Measurements from ENCODE around the gene TYMP.
"Not testable (repeated sequence)": the region's sequence is repeated elsewhere in the genome, so short reads cannot be mapped to it uniquely, and the experiment has no call there.

The TYMP gene

DNA sequence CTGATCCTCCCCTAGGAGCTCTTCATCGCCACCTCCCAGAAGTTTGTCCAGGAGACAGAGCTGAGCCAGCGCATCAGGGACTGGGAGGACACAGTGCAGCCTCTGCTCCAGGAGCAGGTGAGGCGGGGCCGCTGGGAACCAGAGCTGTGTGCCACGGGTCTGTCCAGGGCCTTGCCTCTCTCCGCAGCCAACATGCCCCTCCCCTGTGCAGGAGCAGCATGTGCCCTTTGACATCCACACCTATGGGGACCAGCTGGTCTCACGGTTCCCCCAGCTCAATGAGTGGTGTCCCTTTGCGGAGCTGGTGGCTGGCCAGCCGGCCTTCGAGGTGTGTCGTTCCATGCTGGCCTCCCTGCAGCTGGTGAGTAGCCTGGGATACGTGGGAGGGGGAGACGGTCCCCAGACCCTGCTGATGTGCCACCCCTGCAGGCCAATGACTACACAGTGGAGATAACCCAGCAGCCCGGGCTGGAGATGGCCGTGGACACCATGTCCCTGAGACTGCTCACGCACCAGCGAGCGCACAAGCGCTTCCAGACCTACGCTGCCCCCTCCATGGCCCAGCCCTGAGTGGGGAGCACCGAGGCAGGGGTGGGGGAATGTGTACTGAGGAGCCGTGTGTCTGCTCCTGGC is 6.9 kb downstream of the TYMP start:
- peaks cover 31% of the 10 kb centered on the region for H3K36me3 ChIP-seq (ENCODE audit: control insufficient read depth, insufficient read depth, low read length)
- H3K27ac ChIP-seq (ENCODE audit: low read length): no peak overlapping the region
- H3K4me3 ChIP-seq (ENCODE audit: low read length): no peak overlapping the region
- no CpG with 5 or more reads among the region's 22 CpGs for WGBS (ENCODE audit: insufficient coverage, insufficient read length)
- no peak for DNase-seq (ENCODE audit: low read depth, low spot score)
- no peaks in the 10 kb centered on the region for H3K27me3 ChIP-seq (ENCODE audit: control insufficient read depth, insufficient read depth, low read length)
- H3K4me1 ChIP-seq (ENCODE audit: control insufficient read depth, insufficient read depth, low read length): peaks cover 9% of the 10 kb centered on the region
- no peaks in the 10 kb centered on the region for H3K9me3 ChIP-seq (ENCODE audit: control insufficient read depth, insufficient read depth, low read length)

DNA sequence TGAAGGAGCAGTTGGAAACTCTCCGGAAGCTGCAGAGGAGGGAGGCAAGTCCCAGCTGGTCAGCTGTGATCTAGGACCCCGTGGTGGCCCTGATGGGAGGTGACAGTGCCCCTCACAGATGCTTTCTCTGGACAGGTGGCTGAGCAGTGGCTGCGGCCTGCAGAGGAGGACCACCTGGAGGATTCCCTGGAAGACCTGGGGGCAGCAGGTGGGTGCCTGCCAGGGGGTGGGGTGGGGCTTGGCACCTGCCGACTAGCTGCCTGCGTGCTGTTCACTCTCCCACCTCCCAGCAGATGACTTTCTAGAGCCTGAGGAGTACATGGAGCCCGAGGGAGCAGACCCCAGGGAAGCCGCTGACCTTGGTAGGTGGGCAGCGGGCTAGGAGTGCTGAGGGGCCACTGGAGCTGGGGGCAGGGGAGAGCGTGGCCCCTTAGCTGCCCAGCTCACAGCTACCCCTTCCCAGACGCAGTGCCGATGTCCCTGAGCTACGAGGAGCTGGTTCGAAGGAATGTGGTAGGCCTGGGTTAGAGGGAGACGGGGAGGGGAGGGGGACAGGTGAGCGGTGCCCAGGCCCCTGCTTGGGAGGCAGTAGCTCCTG is 7.5 kb downstream of the TYMP start:
- Histone ChIP-seq H3K36me3 (ENCODE audit: control insufficient read depth, insufficient read depth, low read length) (peaks cover 31% of the 10 kb centered on the region), H3K4me3 (ENCODE audit: low read length) (no peak overlapping the region), H3K27me3 (ENCODE audit: control insufficient read depth, insufficient read depth, low read length) (no peaks in the 10 kb centered on the region), H3K4me1 (ENCODE audit: control insufficient read depth, insufficient read depth, low read length) (peaks cover 9% of the 10 kb centered on the region), H3K9me3 (ENCODE audit: control insufficient read depth, insufficient read depth, low read length) (no peaks in the 10 kb centered on the region), H3K27ac (ENCODE audit: low read length) (no peak overlapping the region)
- DNase-seq (ENCODE audit: low read depth, low spot score): no peak
- no CpG with 5 or more reads among the region's 15 CpGs for WGBS (ENCODE audit: insufficient coverage, insufficient read length)

DNA sequence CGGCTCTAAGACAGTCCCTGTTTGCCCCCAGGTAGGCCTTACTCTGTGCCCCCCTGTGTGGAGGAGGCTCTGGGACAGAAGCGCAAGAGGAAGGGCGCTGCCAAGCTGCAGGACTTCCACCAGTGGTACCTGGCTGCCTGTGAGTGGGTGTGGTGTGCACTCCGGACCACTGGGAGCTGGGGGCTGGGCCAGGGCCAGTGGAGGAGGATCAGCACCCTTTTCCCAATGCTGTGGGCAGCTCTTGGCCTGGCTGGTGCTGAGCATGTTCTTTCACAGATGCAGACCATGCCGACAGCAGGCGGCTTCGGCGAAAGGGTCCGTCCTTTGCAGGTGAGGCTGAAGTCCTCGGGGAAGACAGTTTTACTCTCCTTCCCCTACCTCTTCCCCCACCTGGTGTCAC is 8.1 kb downstream of the TYMP start:
- Histone ChIP-seq H3K27me3 (ENCODE audit: control insufficient read depth, insufficient read depth, low read length) (no peaks in the 10 kb centered on the region), H3K9me3 (ENCODE audit: control insufficient read depth, insufficient read depth, low read length) (no peaks in the 10 kb centered on the region), H3K27ac (ENCODE audit: low read length) (no peak overlapping the region), H3K4me3 (ENCODE audit: low read length) (no peak overlapping the region), H3K4me1 (ENCODE audit: control insufficient read depth, insufficient read depth, low read length) (peaks cover 5% of the 10 kb centered on the region), H3K36me3 (ENCODE audit: control insufficient read depth, insufficient read depth, low read length) (peaks cover 33% of the 10 kb centered on the region)
- no CpG with 5 or more reads among the region's 10 CpGs for WGBS (ENCODE audit: insufficient coverage, insufficient read length)
- no peak for DNase-seq (ENCODE audit: low read depth, low spot score)

DNA sequence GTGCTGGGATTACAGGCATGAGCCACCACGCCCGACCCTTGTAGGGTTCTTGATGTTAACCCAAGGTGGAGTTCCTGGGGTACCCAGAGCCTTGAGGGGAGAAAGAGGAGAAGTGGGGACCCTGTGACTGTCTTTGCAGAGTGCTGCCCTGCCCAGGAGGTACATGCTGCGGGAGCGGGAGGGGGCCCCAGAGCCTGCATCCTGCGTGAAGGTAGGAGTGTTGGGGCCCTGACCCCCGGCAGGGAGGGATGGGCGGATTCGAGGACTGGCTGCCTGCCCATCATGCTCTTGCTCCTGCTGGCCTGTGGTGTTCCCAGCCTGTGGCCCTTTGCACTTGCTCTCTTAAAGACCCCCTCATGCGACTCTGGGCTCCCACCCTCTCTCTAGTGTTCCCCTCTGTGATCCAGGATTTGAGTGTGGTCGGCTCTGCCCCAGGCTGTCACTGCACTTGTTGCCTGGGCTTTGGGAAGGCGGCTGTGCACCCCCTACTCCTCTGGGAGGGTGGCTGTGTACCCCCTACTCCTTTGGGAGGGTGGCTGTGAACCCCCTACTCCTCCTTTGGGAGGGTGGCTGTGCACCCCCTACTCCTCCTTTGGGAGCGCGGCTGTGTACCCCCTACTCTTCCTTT is 8.9 kb downstream of the TYMP start:
- H3K36me3 ChIP-seq (ENCODE audit: control insufficient read depth, insufficient read depth, low read length): peaks cover 34% of the 10 kb centered on the region
- no peaks in the 10 kb centered on the region for H3K27me3 ChIP-seq (ENCODE audit: control insufficient read depth, insufficient read depth, low read length)
- no peak overlapping the region for H3K4me3 ChIP-seq (ENCODE audit: low read length)
- H3K27ac ChIP-seq (ENCODE audit: low read length): no peak overlapping the region
- DNase-seq (ENCODE audit: low read depth, low spot score): no peak
- WGBS (ENCODE audit: insufficient coverage, insufficient read length): no CpG with 5 or more reads among the region's 13 CpGs
- H3K4me1 ChIP-seq (ENCODE audit: control insufficient read depth, insufficient read depth, low read length): peaks cover 1% of the 10 kb centered on the region; the same call in 1 of the 2 replicates
- no peaks in the 10 kb centered on the region for H3K9me3 ChIP-seq (ENCODE audit: control insufficient read depth, insufficient read depth, low read length)

DNA sequence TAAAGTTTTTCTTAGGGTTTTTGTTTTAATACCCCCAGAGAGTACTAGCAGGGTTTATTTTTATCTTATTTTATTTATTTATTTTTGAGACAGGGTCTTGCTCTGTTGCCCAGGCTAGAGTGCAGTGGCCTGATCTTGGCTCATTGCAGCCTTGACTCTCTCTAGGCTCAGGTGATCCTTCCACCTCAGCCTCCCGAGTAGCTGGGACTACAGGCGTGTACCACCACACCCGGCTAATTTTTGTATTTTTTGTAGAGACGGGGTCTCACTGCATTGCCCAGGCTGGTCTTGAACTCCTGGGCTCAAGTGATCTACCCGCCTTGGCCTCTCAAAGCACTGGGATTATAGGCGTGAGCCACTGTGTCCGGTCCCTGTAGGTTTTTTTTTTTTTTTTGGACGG is 9.6 kb downstream of the TYMP start:
- DNase-seq (ENCODE audit: low read depth, low spot score); H3K9me3 ChIP-seq (ENCODE audit: control insufficient read depth, insufficient read depth, low read length); H3K4me3 ChIP-seq (ENCODE audit: low read length); H3K27ac ChIP-seq (ENCODE audit: low read length); H3K4me1 ChIP-seq (ENCODE audit: control insufficient read depth, insufficient read depth, low read length); H3K27me3 ChIP-seq (ENCODE audit: control insufficient read depth, insufficient read depth, low read length): not testable (repeated sequence)
- H3K36me3 ChIP-seq (ENCODE audit: control insufficient read depth, insufficient read depth, low read length): peaks cover 34% of the 10 kb centered on the region
- WGBS (ENCODE audit: insufficient coverage, insufficient read length): no CpG with 5 or more reads among the region's 8 CpGs

DNA sequence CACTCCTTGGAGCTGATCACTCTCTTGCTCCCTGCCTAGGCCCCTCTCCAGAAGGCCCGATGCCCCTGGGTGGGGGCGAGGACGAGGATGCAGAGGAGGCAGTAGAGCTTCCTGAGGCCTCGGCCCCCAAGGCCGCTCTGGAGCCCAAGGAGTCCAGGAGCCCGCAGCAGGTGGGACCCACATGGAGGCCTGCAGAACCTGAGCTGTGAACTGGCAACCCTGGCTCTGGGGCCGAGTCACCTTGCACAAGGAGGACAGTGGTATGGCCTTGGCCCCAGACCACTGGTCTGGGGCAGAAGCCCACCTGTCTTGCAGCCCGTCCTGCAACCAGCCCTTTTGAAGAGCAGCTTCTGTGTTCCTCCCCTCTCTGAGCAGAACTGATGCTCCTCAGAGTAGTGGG is 10.7 kb downstream of the TYMP start:
- H3K9me3 ChIP-seq (ENCODE audit: control insufficient read depth, insufficient read depth, low read length): no peaks in the 10 kb centered on the region

DNA sequence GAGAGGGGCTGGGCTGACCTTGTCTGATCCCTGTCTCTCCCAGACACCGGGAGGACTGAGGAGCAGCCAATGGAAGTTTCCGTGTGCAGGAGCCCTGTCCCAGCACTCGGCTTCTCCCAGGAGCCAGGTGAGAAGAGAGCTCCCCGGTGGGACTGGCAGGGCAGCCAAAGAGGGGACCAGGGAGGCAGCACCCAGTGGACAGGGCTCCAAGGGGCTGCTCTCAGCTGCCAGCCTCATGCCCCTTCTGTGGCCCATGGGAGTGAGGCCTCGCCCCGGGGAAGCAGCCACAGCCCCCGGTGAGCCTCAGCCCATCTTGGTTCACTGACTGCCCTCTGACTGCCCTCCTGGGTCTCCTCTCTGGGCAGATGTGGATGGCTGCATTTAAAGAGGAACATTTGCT is 11.2 kb downstream of the TYMP start:
- H3K36me3 ChIP-seq (ENCODE audit: control insufficient read depth, insufficient read depth, low read length): peaks cover 34% of the 10 kb centered on the region
- H3K9me3 ChIP-seq (ENCODE audit: control insufficient read depth, insufficient read depth, low read length): no peaks in the 10 kb centered on the region
- no peak for DNase-seq (ENCODE audit: low read depth, low spot score)
- no peaks in the 10 kb centered on the region for H3K27me3 ChIP-seq (ENCODE audit: control insufficient read depth, insufficient read depth, low read length)
- no peak overlapping the region for H3K4me3 ChIP-seq (ENCODE audit: low read length)
- no peak overlapping the region for H3K27ac ChIP-seq (ENCODE audit: low read length)
- no peaks in the 10 kb centered on the region for H3K4me1 ChIP-seq (ENCODE audit: control insufficient read depth, insufficient read depth, low read length)
- WGBS (ENCODE audit: insufficient coverage, insufficient read length): no CpG with 5 or more reads among the region's 7 CpGs

More for the DNA sequence above, 10.7 kb downstream of the TYMP start:
- H3K36me3 ChIP-seq (ENCODE audit: control insufficient read depth, insufficient read depth, low read length): peaks cover 34% of the 10 kb centered on the region
- no peak overlapping the region for H3K27ac ChIP-seq (ENCODE audit: low read length)
- no peak overlapping the region for H3K4me3 ChIP-seq (ENCODE audit: low read length)
- H3K27me3 ChIP-seq (ENCODE audit: control insufficient read depth, insufficient read depth, low read length): no peaks in the 10 kb centered on the region
- no CpG with 5 or more reads among the region's 8 CpGs for WGBS (ENCODE audit: insufficient coverage, insufficient read length)
- H3K4me1 ChIP-seq (ENCODE audit: control insufficient read depth, insufficient read depth, low read length): no peaks in the 10 kb centered on the region; the same call in 1 of the 2 replicates
- DNase-seq (ENCODE audit: low read depth, low spot score): no peak

DNA sequence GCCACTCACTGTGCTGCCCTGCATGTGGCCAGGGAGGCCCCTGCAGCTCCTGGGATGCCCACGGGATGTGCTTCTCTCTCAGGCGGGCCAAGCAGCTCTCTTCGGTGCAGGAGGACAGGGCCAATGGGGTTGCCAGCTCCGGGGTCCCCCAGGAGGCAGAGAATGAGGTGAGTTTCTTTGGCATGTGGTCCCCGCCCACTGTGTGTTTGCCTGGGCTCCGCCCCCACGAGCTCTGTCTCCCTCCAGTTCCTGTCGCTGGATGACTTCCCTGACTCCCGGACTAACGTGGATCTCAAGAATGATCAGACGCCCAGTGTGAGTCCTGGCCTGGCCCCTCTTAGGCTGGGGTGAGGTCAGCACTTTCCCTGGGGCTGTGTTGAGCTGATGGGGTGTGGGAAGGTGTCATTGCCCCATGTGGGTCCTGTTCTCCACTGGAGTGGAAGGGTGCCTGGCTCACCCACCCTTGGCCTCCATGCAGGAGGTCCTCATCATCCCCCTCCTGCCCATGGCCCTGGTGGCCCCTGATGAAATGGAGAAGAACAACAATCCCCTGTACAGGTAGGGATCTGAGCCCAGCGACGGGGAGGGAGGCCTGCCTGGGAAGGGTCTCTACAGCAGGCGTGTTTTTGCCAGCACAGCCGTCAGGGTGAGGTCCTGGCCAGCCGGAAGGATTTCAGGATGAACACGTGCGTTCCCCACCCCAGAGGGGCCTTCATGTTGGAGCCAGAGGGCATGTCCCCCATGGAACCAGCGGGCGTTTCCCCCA is 12.1 kb downstream of the TYMP start:
- no CpG with 5 or more reads among the region's 20 CpGs for WGBS (ENCODE audit: insufficient coverage, insufficient read length)

DNA sequence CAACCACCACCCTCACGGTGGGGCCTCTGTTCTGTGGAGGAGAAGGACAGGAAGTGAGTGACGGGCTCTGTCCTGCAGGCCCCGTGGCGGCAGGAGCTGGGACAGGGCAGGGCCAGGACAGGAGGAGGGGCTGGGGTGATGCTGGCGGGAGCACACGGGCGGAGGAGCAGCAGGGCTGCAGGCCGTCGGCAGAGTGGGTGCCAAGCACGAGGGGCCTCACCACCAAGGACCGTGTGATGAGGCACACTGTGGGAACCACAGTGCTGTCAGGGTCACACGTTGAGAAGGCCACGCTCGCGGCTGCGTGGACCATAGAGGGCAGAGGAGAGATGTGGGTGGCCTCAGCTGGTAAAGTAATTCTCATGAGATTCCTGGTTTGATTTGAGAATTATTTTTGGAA is 12.9 kb downstream of the TYMP start:
- H3K4me3 ChIP-seq (ENCODE audit: low read length): no peak overlapping the region
- H3K9me3 ChIP-seq (ENCODE audit: control insufficient read depth, insufficient read depth, low read length): no peaks in the 10 kb centered on the region
- H3K27me3 ChIP-seq (ENCODE audit: control insufficient read depth, insufficient read depth, low read length): no peaks in the 10 kb centered on the region
- no CpG with 5 or more reads among the region's 16 CpGs for WGBS (ENCODE audit: insufficient coverage, insufficient read length)
- peaks cover 19% of the 10 kb centered on the region for H3K36me3 ChIP-seq (ENCODE audit: control insufficient read depth, insufficient read depth, low read length)
- DNase-seq (ENCODE audit: low read depth, low spot score): no peak
- no peak overlapping the region for H3K27ac ChIP-seq (ENCODE audit: low read length)
- no peaks in the 10 kb centered on the region for H3K4me1 ChIP-seq (ENCODE audit: control insufficient read depth, insufficient read depth, low read length)

More for the DNA sequence above, 12.1 kb downstream of the TYMP start:
- Histone ChIP-seq H3K27me3 (ENCODE audit: control insufficient read depth, insufficient read depth, low read length) (no peaks in the 10 kb centered on the region), H3K4me1 (ENCODE audit: control insufficient read depth, insufficient read depth, low read length) (no peaks in the 10 kb centered on the region), H3K9me3 (ENCODE audit: control insufficient read depth, insufficient read depth, low read length) (no peaks in the 10 kb centered on the region), H3K4me3 (ENCODE audit: low read length) (no peak overlapping the region), H3K36me3 (ENCODE audit: control insufficient read depth, insufficient read depth, low read length) (peaks cover 26% of the 10 kb centered on the region), H3K27ac (ENCODE audit: low read length) (no peak overlapping the region)
- DNase-seq (ENCODE audit: low read depth, low spot score): no peak

DNA sequence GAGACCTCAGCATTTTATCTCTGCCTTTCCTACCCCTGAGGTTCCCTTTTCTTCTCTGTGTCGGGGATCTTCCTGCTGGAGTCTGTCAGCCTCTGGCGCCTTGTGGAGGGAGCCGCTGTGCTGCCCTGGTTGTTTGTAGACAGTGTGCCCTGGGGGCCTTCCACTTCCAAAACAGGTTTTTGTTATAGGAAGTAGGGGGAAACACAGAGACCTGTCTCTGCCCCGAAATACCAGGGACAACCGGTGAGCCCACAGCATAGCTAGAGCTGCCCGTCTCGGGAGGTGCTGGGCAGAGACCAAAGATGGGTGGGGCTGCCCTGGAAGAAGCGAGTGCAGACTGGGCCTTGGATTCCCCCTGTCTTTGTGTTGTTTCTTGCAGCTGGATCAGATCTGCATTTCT is 13.7 kb downstream of the TYMP start:
- Histone ChIP-seq H3K27ac (ENCODE audit: low read length) (no peak overlapping the region), H3K4me1 (ENCODE audit: control insufficient read depth, insufficient read depth, low read length) (no peaks in the 10 kb centered on the region), H3K36me3 (ENCODE audit: control insufficient read depth, insufficient read depth, low read length) (peaks cover 15% of the 10 kb centered on the region), H3K9me3 (ENCODE audit: control insufficient read depth, insufficient read depth, low read length) (no peaks in the 10 kb centered on the region), H3K4me3 (ENCODE audit: low read length) (no peak overlapping the region), H3K27me3 (ENCODE audit: control insufficient read depth, insufficient read depth, low read length) (no peaks in the 10 kb centered on the region)
- no CpG with 5 or more reads among the region's 8 CpGs for WGBS (ENCODE audit: insufficient coverage, insufficient read length)
- DNase-seq (ENCODE audit: low read depth, low spot score): no peak

Data from iPS DF 6.9 (cell line).